Panc1 (cell line): Measurements from ENCODE around the gene TMEM229B. TPM values are rescaled to one million over a fixed set of nuclear protein-coding genes. Genes with fewer than 3 reads are reported as not detected.

Experiments
- ATAC-seq: fragments of 200-7000 bp; cut with Tn5 transposase; 2 replicates; pipeline ENCODE4 v1.9.1; 2020; ENCODE audit warnings: mild to moderate bottlenecking, moderate library complexity
- BruUV-seq: library from RNA; stranded (reverse); fragments of 400-500 nt; replicated peaks from 2 replicates; lab custom pipeline; 2021; lab: Mats Ljungman, UMichigan
- CTCF ChIA-PET: fragments of 300-600 bp; sonication (Branson Sonifier 250); formaldehyde crosslinking; loops from one replicate; lab custom pipeline; 2022; ENCODE audit warnings: antibody characterized with exemption; lab: Charles Lee
- POLR2A ChIA-PET: fragments of 300-600 bp; sonication (Branson Sonifier 250); formaldehyde crosslinking; loops from one replicate; lab custom pipeline; 2022; ENCODE audit warnings: antibody characterized with exemption; lab: Charles Lee
- DNase-seq: peaks from one replicate; pipeline ENCODE4 v3.0.0-alpha.2; 2010; ENCODE audit warnings: low read depth, low spot score
- H3K27ac ChIP-seq: 2 replicates; pipeline ENCODE4 v1.5.1; 2011; ENCODE audit warnings: mild to moderate bottlenecking, low read length, inconsistent platforms
- H3K27me3 ChIP-seq: fragments of 200-500 bp; sonication (Bioruptor generic); 2 replicates; pipeline ENCODE4 v1.6.0; 2014; ENCODE audit warnings: low read length, inconsistent platforms; ENCODE audit not compliant: control insufficient read depth, insufficient read depth
- H3K36me3 ChIP-seq: fragments of 200-500 bp; sonication (Bioruptor generic); 2 replicates; pipeline ENCODE4 v1.5.1; 2014; ENCODE audit warnings: inconsistent platforms, mild to moderate bottlenecking, low read length, moderate library complexity; ENCODE audit not compliant: control insufficient read depth, insufficient read depth
- H3K4me1 ChIP-seq: 2 replicates; pipeline ENCODE4 v1.5.1; 2011; ENCODE audit warnings: inconsistent platforms, mild to moderate bottlenecking, low read length, moderate library complexity; ENCODE audit not compliant: control insufficient read depth, insufficient read depth
- H3K4me3 ChIP-seq, 2 experiments: 2 replicates each; pipeline ENCODE4 v1.5.1; 2011 to 2012; ENCODE audit warnings: low read depth in 2 of 2, low read length in 2 of 2, mild to moderate bottlenecking in 2 of 2, inconsistent platforms in 1 of 2, moderate library complexity in 1 of 2
- H3K9me3 ChIP-seq: fragments of 200-500 bp; sonication (Bioruptor generic); 2 replicates; pipeline ENCODE4 v1.5.1; 2014; ENCODE audit warnings: low read depth, mild to moderate bottlenecking, inconsistent platforms, low read length, moderate library complexity; ENCODE audit not compliant: control insufficient read depth, insufficient read depth
- POLR2AphosphoS5 ChIP-seq: IDR thresholded peaks from 2 replicates; pipeline ENCODE4 v1.6.1; 2012; ENCODE audit warnings: mild to moderate bottlenecking, low read depth, low read length, moderate library complexity
- SIN3A ChIP-seq: IDR thresholded peaks from 2 replicates; pipeline ENCODE4 v1.6.1; 2012; ENCODE audit warnings: low read depth, mild to moderate bottlenecking, low read length, moderate library complexity, borderline replicate concordance; ENCODE audit not compliant: insufficient read depth
- TCF7L2 ChIP-seq: IDR thresholded peaks from 2 replicates; pipeline ENCODE4 v1.6.1; 2011; ENCODE audit warnings: mild to moderate bottlenecking, low read depth, low read length, inconsistent platforms
- in situ Hi-C: cut with HindIII; loops from 2 replicates; pipeline ENCODE4 v1.10.0; 2016; ENCODE audit warnings: low sequenced_read_pairs, low pct_unique_long_range_greater_than_20kb
- intact Hi-C: fragments of 100-400 bp; cut with micrococcal nuclease; formaldehyde crosslinking; loops from one replicate; pipeline ENCODE4 v1.10.0; 2022; ENCODE audit not compliant: unreplicated experiment
- total RNA-seq: library from RNA; stranded (reverse); gene quantifications from one replicate; pipeline ENCODE4 v1.2.1, GENCODE V29; 2021; ENCODE audit not compliant: unreplicated experiment
- TF ChIP-seq, protein P1 (sequence below), 2 experiments: IDR thresholded peaks; 2 replicates each; pipeline ENCODE4 v1.6.1; 2011 to 2012; ENCODE audit warnings: low read depth in 2 of 2, control low read depth in 1 of 2, low read length in 1 of 2, mild to moderate bottlenecking in 1 of 2, moderate library complexity in 1 of 2; ENCODE audit not compliant: insufficient read depth in 1 of 2
- TF ChIP-seq, protein P2 (sequence below): fragments of 450-650 bp; IDR thresholded peaks from 2 replicates; pipeline ENCODE4 v1.5.1; 2017; ENCODE audit warnings: mild to moderate bottlenecking

TMEM229B gene
- total RNA-seq, 1 experiment from 2014 or later = 1.6 TPM

DNA sequence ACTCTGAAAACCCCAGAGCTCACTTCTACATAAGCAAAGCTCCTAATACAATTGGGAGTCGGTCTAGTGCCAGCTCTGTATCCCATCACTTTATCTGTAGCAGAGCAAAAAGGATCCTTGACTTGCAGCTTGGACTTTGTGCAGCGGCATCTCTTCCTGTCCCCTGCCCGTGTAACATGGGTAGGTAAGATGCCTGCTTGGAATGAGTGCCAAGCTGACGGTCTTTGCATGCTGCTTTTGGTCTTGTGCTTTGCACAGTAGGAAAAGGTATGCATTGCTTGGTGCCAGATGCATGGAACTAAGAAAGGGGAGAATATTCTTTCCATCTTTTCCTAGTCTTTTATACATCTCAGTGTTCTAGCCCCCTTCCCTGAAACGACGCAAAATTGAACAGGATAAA, 37.7 kb upstream of the TMEM229B start:
- ChIA-PET CTCF (interaction anchor here (0.6 to 2.0 kb wide), 8 partner anchors 32 to 846 kb away, joined by 3 to 51 read pairs (median 5); no protein-coding TSS in a partner anchor), POLR2A (no interaction called here)
- intact Hi-C loops = loop anchor here (5.0 kb wide), 1 partner anchor 46 kb away; no protein-coding TSS in a partner anchor
- H3K27ac ChIP-seq = no peak overlapping the region
- ATAC-seq = no peak
- no peaks in the 10 kb centered on the region for H3K36me3 ChIP-seq
- no peak for DNase-seq
- H3K4me1 ChIP-seq = no peaks in the 10 kb centered on the region
- TF ChIP-seq, protein P1, sequence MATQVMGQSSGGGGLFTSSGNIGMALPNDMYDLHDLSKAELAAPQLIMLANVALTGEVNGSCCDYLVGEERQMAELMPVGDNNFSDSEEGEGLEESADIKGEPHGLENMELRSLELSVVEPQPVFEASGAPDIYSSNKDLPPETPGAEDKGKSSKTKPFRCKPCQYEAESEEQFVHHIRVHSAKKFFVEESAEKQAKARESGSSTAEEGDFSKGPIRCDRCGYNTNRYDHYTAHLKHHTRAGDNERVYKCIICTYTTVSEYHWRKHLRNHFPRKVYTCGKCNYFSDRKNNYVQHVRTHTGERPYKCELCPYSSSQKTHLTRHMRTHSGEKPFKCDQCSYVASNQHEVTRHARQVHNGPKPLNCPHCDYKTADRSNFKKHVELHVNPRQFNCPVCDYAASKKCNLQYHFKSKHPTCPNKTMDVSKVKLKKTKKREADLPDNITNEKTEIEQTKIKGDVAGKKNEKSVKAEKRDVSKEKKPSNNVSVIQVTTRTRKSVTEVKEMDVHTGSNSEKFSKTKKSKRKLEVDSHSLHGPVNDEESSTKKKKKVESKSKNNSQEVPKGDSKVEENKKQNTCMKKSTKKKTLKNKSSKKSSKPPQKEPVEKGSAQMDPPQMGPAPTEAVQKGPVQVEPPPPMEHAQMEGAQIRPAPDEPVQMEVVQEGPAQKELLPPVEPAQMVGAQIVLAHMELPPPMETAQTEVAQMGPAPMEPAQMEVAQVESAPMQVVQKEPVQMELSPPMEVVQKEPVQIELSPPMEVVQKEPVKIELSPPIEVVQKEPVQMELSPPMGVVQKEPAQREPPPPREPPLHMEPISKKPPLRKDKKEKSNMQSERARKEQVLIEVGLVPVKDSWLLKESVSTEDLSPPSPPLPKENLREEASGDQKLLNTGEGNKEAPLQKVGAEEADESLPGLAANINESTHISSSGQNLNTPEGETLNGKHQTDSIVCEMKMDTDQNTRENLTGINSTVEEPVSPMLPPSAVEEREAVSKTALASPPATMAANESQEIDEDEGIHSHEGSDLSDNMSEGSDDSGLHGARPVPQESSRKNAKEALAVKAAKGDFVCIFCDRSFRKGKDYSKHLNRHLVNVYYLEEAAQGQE (IDR thresholded peaks at IDR 0.05; ENCODE audit: insufficient read depth in 1 of 2, low read depth in 2 of 2, low read length in 1 of 2) = no peak
- TF ChIP-seq, protein P2, sequence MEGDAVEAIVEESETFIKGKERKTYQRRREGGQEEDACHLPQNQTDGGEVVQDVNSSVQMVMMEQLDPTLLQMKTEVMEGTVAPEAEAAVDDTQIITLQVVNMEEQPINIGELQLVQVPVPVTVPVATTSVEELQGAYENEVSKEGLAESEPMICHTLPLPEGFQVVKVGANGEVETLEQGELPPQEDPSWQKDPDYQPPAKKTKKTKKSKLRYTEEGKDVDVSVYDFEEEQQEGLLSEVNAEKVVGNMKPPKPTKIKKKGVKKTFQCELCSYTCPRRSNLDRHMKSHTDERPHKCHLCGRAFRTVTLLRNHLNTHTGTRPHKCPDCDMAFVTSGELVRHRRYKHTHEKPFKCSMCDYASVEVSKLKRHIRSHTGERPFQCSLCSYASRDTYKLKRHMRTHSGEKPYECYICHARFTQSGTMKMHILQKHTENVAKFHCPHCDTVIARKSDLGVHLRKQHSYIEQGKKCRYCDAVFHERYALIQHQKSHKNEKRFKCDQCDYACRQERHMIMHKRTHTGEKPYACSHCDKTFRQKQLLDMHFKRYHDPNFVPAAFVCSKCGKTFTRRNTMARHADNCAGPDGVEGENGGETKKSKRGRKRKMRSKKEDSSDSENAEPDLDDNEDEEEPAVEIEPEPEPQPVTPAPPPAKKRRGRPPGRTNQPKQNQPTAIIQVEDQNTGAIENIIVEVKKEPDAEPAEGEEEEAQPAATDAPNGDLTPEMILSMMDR = no peak
- TF ChIP-seq POLR2AphosphoS5 = no peak
- TF ChIP-seq TCF7L2 = no peak
- TF ChIP-seq SIN3A = no peak
- in situ Hi-C loops = no loop called here
- H3K4me3 ChIP-seq = no peak overlapping the region
- BruUV-seq = no TSS peak
- no peaks in the 10 kb centered on the region for H3K9me3 ChIP-seq
- H3K27me3 ChIP-seq = peaks cover 4% of the 10 kb centered on the region; the same call in 1 of the 2 replicates

- H3K4me3 ChIP-seq = no peak overlapping the region
- in situ Hi-C loops (no loop called here), intact Hi-C loops (loop anchor here (5.0 kb wide), 1 partner anchor 47 kb away; no protein-coding TSS in a partner anchor)
- ChIA-PET POLR2A (no interaction called here), CTCF (interaction anchor here (2.0 kb wide), 1 partner anchor 46 kb away, joined by 51 read pairs; no protein-coding TSS in a partner anchor)
- no peak for ATAC-seq
- no peak overlapping the region for H3K27ac ChIP-seq
- no peaks in the 10 kb centered on the region for H3K9me3 ChIP-seq
- no peak for TF ChIP-seq TCF7L2
- TF ChIP-seq POLR2AphosphoS5 = no peak
- TF ChIP-seq, protein P2 = no peak
- TF ChIP-seq, protein P1 (IDR thresholded peaks at IDR 0.05; ENCODE audit: insufficient read depth in 1 of 2, low read depth in 2 of 2, low read length in 1 of 2) = no peak
- no peak for TF ChIP-seq SIN3A
- peaks cover 7% of the 10 kb centered on the region; the same call in 1 of the 2 replicates for H3K27me3 ChIP-seq
- no peaks in the 10 kb centered on the region for H3K36me3 ChIP-seq
- BruUV-seq = no TSS peak
- DNase-seq = no peak
- H3K4me1 ChIP-seq = no peaks in the 10 kb centered on the region
Measured at GRCh38 chr14:67525389-67525788, 36.9 kb upstream of the TMEM229B start.
